HUES64 (cell line): ENCODE data around the gene TUG1. TPM values are rescaled to one million over a fixed set of nuclear protein-coding genes. Genes with fewer than 3 reads are reported as not detected.

ENCODE experiments used
- H3K27ac ChIP-seq: 2 replicates; pipeline ENCODE4 v1.7.0; 2013; ENCODE audit warnings: low read depth, low read length, inconsistent platforms
- H3K27me3 ChIP-seq: 2 replicates; pipeline ENCODE4 v1.6.1; 2013; ENCODE audit warnings: mild to moderate bottlenecking, low read length; ENCODE audit not compliant: insufficient read depth
- H3K36me3 ChIP-seq: 2 replicates; pipeline ENCODE4 v1.6.1; 2013; ENCODE audit warnings: mild to moderate bottlenecking, low read length; ENCODE audit not compliant: insufficient read depth
- H3K4me1 ChIP-seq: 2 replicates; pipeline ENCODE4 v1.6.1; 2013; ENCODE audit warnings: mild to moderate bottlenecking, low read length, moderate library complexity; ENCODE audit not compliant: insufficient read depth
- H3K4me3 ChIP-seq: 2 replicates; pipeline ENCODE4 v1.5.1; 2013; ENCODE audit warnings: mild to moderate bottlenecking, low read length, moderate library complexity
- H3K9ac ChIP-seq: 2 replicates; pipeline ENCODE4 v1.6.1; 2013; ENCODE audit warnings: mild to moderate bottlenecking, low read depth, low read length
- H3K9me3 ChIP-seq: 2 replicates; pipeline ENCODE4 v1.6.1; 2013; ENCODE audit warnings: low read depth, low read length; ENCODE audit not compliant: insufficient read depth
- WGBS: fragments of 150-250, 120-280 bp; methylation state at CpG from one replicate; pipeline ENCODE4 v1.1.7; 2013; ENCODE audit warnings: missing lambda C conversion rate; 5-methylcytosine and 5-hydroxymethylcytosine counted together
- polyA plus RNA-seq, 2 experiments: library from polyadenylated mRNA; stranded (reverse); fragments of 50-300 nt; gene quantifications; one replicate each; pipeline ENCODE4 v1.2.3, GENCODE V29; 2013

Gene TUG1
- polyA plus RNA-seq (2013, experiment 1 of 2): 71.0 TPM
- polyA plus RNA-seq (2013, experiment 2 of 2): 72.8 TPM

GRCh38 chr22:30968924-30969531 lies at the start of gene TUG1:
Gene TUG1 (plus strand): TSS chr22:30969265.
- peak within 1 kb of the TSS; percentile 78 for H3K4me3 ChIP-seq
- H3K9me3 ChIP-seq: peaks cover 43% of the 10 kb centered on the region
- no peaks in the 10 kb centered on the region for H3K27me3 ChIP-seq
- peak within 1 kb of the TSS; percentile 95 for H3K9ac ChIP-seq
- peak within 1 kb of the TSS; percentile 95 for H3K27ac ChIP-seq
- under 1% methylated on average over 67 of the region's 67 CpGs for WGBS
- 0 out of 2 replicates have a peak, but pooled peaks cover 4% of the 10 kb centered on the region for H3K4me1 ChIP-seq
- peaks cover 59% of the 10 kb centered on the region for H3K36me3 ChIP-seq

- WGBS: 92% methylated on average over 7 of the region's 7 CpGs
- Histone ChIP-seq H3K4me1 (0 out of 2 replicates have a peak, but pooled peaks cover 2% of the 10 kb centered on the region), H3K27me3 (no peaks in the 10 kb centered on the region), H3K9ac (no peak overlapping the region), H3K36me3 (peaks cover 13% of the 10 kb centered on the region), H3K27ac (no peak overlapping the region), H3K4me3 (no peak overlapping the region), H3K9me3 (peaks cover 10% of the 10 kb centered on the region)
These were observed 49.1 kb upstream of the TUG1 start for GRCh38 chr22:30919973-30920372.

GRCh38 chr22:30920407-30920806 lies 48.7 kb upstream of the TUG1 start:
- no peak overlapping the region for H3K27ac ChIP-seq
- no peak overlapping the region for H3K9ac ChIP-seq
- no peak overlapping the region for H3K4me3 ChIP-seq
- 0 out of 2 replicates have a peak, but pooled peaks cover 2% of the 10 kb centered on the region for H3K4me1 ChIP-seq
- H3K9me3 ChIP-seq: peaks cover 9% of the 10 kb centered on the region
- H3K27me3 ChIP-seq: no peaks in the 10 kb centered on the region
- H3K36me3 ChIP-seq: peaks cover 17% of the 10 kb centered on the region
- 13% methylated on average over 9 of the region's 9 CpGs for WGBS

- Histone ChIP-seq H3K4me1 (0 out of 2 replicates have a peak, but pooled peaks cover 2% of the 10 kb centered on the region), H3K27ac (no peak overlapping the region), H3K4me3 (no peak overlapping the region), H3K9me3 (0 out of 2 replicates have a peak, but pooled peaks cover 4% of the 10 kb centered on the region), H3K27me3 (no peaks in the 10 kb centered on the region), H3K9ac (no peak overlapping the region), H3K36me3 (peaks cover 24% of the 10 kb centered on the region)
- 93% methylated on average over 4 of the region's 6 CpGs for WGBS
These were observed 48.0 kb upstream of the TUG1 start for GRCh38 chr22:30921108-30921507.

GRCh38 chr22:30922151-30922611 lies 46.9 kb upstream of the TUG1 start:
- no peaks in the 10 kb centered on the region for H3K27me3 ChIP-seq
- 95% methylated on average over 34 of the region's 34 CpGs for WGBS
- no peak overlapping the region for H3K9ac ChIP-seq
- H3K4me3 ChIP-seq: no peak overlapping the region
- no peak overlapping the region for H3K27ac ChIP-seq
- H3K9me3 ChIP-seq: no peaks in the 10 kb centered on the region
- H3K36me3 ChIP-seq: peaks cover 34% of the 10 kb centered on the region
- H3K4me1 ChIP-seq: 0 out of 2 replicates have a peak, but pooled peaks cover 2% of the 10 kb centered on the region

- Histone ChIP-seq H3K36me3 (peaks cover 46% of the 10 kb centered on the region), H3K4me3 (no peak overlapping the region), H3K27me3 (no peaks in the 10 kb centered on the region), H3K9me3 (no peaks in the 10 kb centered on the region), H3K27ac (no peak overlapping the region), H3K4me1 (0 out of 2 replicates have a peak, but pooled peaks cover 2% of the 10 kb centered on the region), H3K9ac (no peak overlapping the region)
- WGBS: 97% methylated on average over 9 of the region's 9 CpGs
These were observed 45.7 kb upstream of the TUG1 start for GRCh38 chr22:30923168-30923900.

- peaks cover 67% of the 10 kb centered on the region for H3K36me3 ChIP-seq
- no peaks in the 10 kb centered on the region for H3K27me3 ChIP-seq
- H3K4me3 ChIP-seq: no peak overlapping the region
- no peak overlapping the region for H3K9ac ChIP-seq
- 94% methylated on average over 5 of the region's 5 CpGs for WGBS
- no peaks in the 10 kb centered on the region for H3K4me1 ChIP-seq
- H3K9me3 ChIP-seq: no peaks in the 10 kb centered on the region
- H3K27ac ChIP-seq: no peak overlapping the region
These were observed 43.4 kb upstream of the TUG1 start for GRCh38 chr22:30925667-30926066.

GRCh38 chr22:30926706-30927105 lies 42.4 kb upstream of the TUG1 start:
- Histone ChIP-seq H3K27me3 (no peaks in the 10 kb centered on the region), H3K9ac (no peak overlapping the region), H3K9me3 (no peaks in the 10 kb centered on the region), H3K4me1 (no peaks in the 10 kb centered on the region), H3K4me3 (no peak overlapping the region), H3K27ac (no peak overlapping the region), H3K36me3 (peaks cover 77% of the 10 kb centered on the region)
- 93% methylated on average over 4 of the region's 4 CpGs for WGBS

GRCh38 chr22:30927806-30928205 lies 41.3 kb upstream of the TUG1 start:
- Histone ChIP-seq H3K9me3 (no peaks in the 10 kb centered on the region), H3K27ac (no peak overlapping the region), H3K36me3 (peaks cover 88% of the 10 kb centered on the region), H3K4me1 (no peaks in the 10 kb centered on the region), H3K9ac (no peak overlapping the region), H3K4me3 (no peak overlapping the region), H3K27me3 (no peaks in the 10 kb centered on the region)
- 95% methylated on average over 10 of the region's 10 CpGs for WGBS

GRCh38 chr22:30928401-30928800 lies 40.7 kb upstream of the TUG1 start:
- Histone ChIP-seq H3K36me3 (peaks cover 94% of the 10 kb centered on the region), H3K27ac (no peak overlapping the region), H3K9ac (no peak overlapping the region), H3K4me3 (no peak overlapping the region), H3K9me3 (no peaks in the 10 kb centered on the region), H3K4me1 (no peaks in the 10 kb centered on the region), H3K27me3 (no peaks in the 10 kb centered on the region)
- 91% methylated on average over 6 of the region's 6 CpGs for WGBS

- Histone ChIP-seq H3K4me3 (no peak overlapping the region), H3K9ac (no peak overlapping the region), H3K4me1 (no peaks in the 10 kb centered on the region), H3K27me3 (no peaks in the 10 kb centered on the region), H3K36me3 (peaks cover 97% of the 10 kb centered on the region), H3K9me3 (no peaks in the 10 kb centered on the region), H3K27ac (no peak overlapping the region)
- 96% methylated on average over 3 of the region's 3 CpGs for WGBS
These were observed 38.8 kb upstream of the TUG1 start for GRCh38 chr22:30930228-30930627.
